GM12878 (cell line): Measurements from ENCODE around the gene IDH3G. TPM values are rescaled to one million over a fixed set of nuclear protein-coding genes. Genes with fewer than 3 reads are reported as not detected.

ENCODE experiments used
- ATAC-seq: fragments of 200-7000 bp; cut with Tn5 transposase; 3 replicates; pipeline ENCODE4 v1.9.1; 2020; ENCODE audit warnings: mild to moderate bottlenecking, moderate library complexity
- BruUV-seq: library from RNA; stranded (reverse); fragments of 400-500 nt; replicated peaks from 2 replicates; lab custom pipeline; 2021; lab: Mats Ljungman, UMichigan
- CTCF ChIA-PET: fragments of 300-600 bp; sonication (Branson Sonifier 250); formaldehyde crosslinking; extraction: SDS; loops from one replicate; lab custom pipeline; 2021; ENCODE audit warnings: inconsistent platforms; lab: Yijun Ruan, JAX
- POLR2A ChIA-PET: fragments of 350-600 bp; formaldehyde crosslinking; extraction: SDS; loops from one replicate; lab custom pipeline; 2021; ENCODE audit warnings: inconsistent platforms; lab: Charles Lee
- RAD21 ChIA-PET: fragments of 300-600 bp; sonication (Branson Sonifier 250); formaldehyde crosslinking; loops from one replicate; lab custom pipeline; 2023; ENCODE audit warnings: antibody characterized with exemption; ENCODE audit not compliant: unreplicated experiment; lab: Charles Lee
- SMC1A ChIA-PET: fragments of 300-600 bp; sonication (Branson Sonifier 250); formaldehyde crosslinking; loops from one replicate; lab custom pipeline; 2023; ENCODE audit not compliant: unreplicated experiment, uncharacterized antibody; lab: Charles Lee
- DNase-seq: peaks from one replicate; pipeline ENCODE4 v3.0.0-alpha.2; 2011; ENCODE audit warnings: low read depth, low spot score
- FAIRE-seq: peaks from 3 replicates; lab custom pipeline; 2011; peaks lifted over from hg19 to GRCh38; lab: Jason Lieb, UNC
- H2AFZ ChIP-seq: 2 replicates; pipeline ENCODE4 v1.6.0; 2011; ENCODE audit warnings: low read depth, low read length, control low read depth; ENCODE audit not compliant: control insufficient read depth
- H3K27ac ChIP-seq: 2 replicates; pipeline ENCODE4 v1.5.1; 2011; ENCODE audit warnings: control low read depth; ENCODE audit not compliant: control insufficient read depth, insufficient read depth
- H3K27me3 ChIP-seq, 2 experiments: replicated peaks in 1 of 2; 2 replicates each; pipeline versions ENCODE4 v1.6.0 to v1.6.1; 2011; ENCODE audit warnings: low read length in 1 of 2; ENCODE audit not compliant: control insufficient read depth in 2 of 2, insufficient read depth in 2 of 2
- H3K36me3 ChIP-seq, 2 experiments: 2 replicates each; pipeline ENCODE4 v1.5.1; 2011; ENCODE audit warnings: low read length in 1 of 2; ENCODE audit not compliant: control insufficient read depth in 2 of 2, insufficient read depth in 2 of 2
- H3K4me1 ChIP-seq: 2 replicates; pipeline ENCODE4 v1.6.1; 2011; ENCODE audit warnings: mild to moderate bottlenecking, low read length, moderate library complexity, mixed read lengths; ENCODE audit not compliant: control insufficient read depth, insufficient read depth
- H3K4me2 ChIP-seq: 2 replicates; pipeline ENCODE4 v1.6.0; 2011; ENCODE audit warnings: control low read depth; ENCODE audit not compliant: control insufficient read depth, insufficient read depth
- H3K4me3 ChIP-seq: fragments of 200-600 bp; sonication (generic); 2 replicates; pipeline ENCODE4 v1.5.1; 2016
- H3K79me2 ChIP-seq: 2 replicates; pipeline ENCODE4 v1.6.0; 2011; ENCODE audit warnings: low read length; ENCODE audit not compliant: control insufficient read depth, insufficient read depth
- H3K9ac ChIP-seq: 2 replicates; pipeline ENCODE4 v1.8.0; 2011; ENCODE audit warnings: low read length, control low read depth, mixed read lengths; ENCODE audit not compliant: control insufficient read depth, insufficient read depth
- H3K9me3 ChIP-seq: replicated peaks from 3 replicates; pipeline ENCODE4 v1.5.1; 2011; ENCODE audit warnings: mild to moderate bottlenecking, low read length; ENCODE audit not compliant: control insufficient read depth, insufficient read depth
- H4K20me1 ChIP-seq: 2 replicates; pipeline ENCODE4 v1.6.0; 2011; ENCODE audit not compliant: control insufficient read depth, insufficient read depth
- HCFC1 ChIP-seq: fragments of 150-350 bp; IDR thresholded peaks from 2 replicates; pipeline ENCODE4 v1.6.1; 2014; ENCODE audit warnings: low read length
- IKZF1 ChIP-seq: fragments of 450-650 bp; conservative IDR thresholded peaks from 2 replicates; pipeline ENCODE4 v1.6.1; 2017; ENCODE audit warnings: antibody characterized with exemption, mild to moderate bottlenecking
- MTA2 ChIP-seq: fragments of 450-650 bp; IDR thresholded peaks from 2 replicates; pipeline ENCODE4 v1.6.1; 2016; ENCODE audit warnings: low read depth, mild to moderate bottlenecking, moderate library complexity
- SREBF1 ChIP-seq: IDR thresholded peaks from 2 replicates; pipeline ENCODE4 v1.6.1; 2012; ENCODE audit warnings: mild to moderate bottlenecking, low read length
- TCF7 ChIP-seq: IDR thresholded peaks from 2 replicates; pipeline ENCODE4 v1.6.1; 2014; ENCODE audit warnings: antibody characterized with exemption, borderline replicate concordance
- YY1 ChIP-seq: IDR thresholded peaks from 2 replicates; pipeline ENCODE4 v1.6.1; 2011; ENCODE audit warnings: low read depth, mild to moderate bottlenecking, low read length
- WGBS: methylation state at CpG from one replicate; pipeline ENCODE4 v1.1.6; 2016; ENCODE audit warnings: low lambda C conversion rate; ENCODE audit not compliant: insufficient replicate concordance, insufficient coverage; ENCODE audit errors: missing lambda C conversion rate; 5-methylcytosine and 5-hydroxymethylcytosine counted together
- in situ Hi-C: fragments of 300-500 bp; cut with MboI; formaldehyde crosslinking; loops from 9 replicates; pipeline ENCODE4 v1.14.3; 2018; ENCODE audit warnings: mixed read lengths
- intact Hi-C: fragments of 100-400 bp; cut with micrococcal nuclease; formaldehyde crosslinking; loops from one replicate; pipeline ENCODE4 v1.14.2; 2022; ENCODE audit not compliant: unreplicated experiment
- polyA plus RNA-seq, 11 experiments: library from polyadenylated mRNA; depleted of rRNA in 4 of 11; unstranded in 6 of 11; stranded (reverse) in 5 of 11; fragments of >200 nt; fragmentation: Nextera tagmentation in 4 of 11; fragmentation: Illumina TruSeq in 1 of 11; extraction: Ambion mirVana in 4 of 11; extraction: Trizol in 1 of 11; gene quantifications; 1 replicate in 1 of 11; 2 replicates in 10 of 11; pipeline versions ENCODE4 v1.2.1 to v1.2.3, GENCODE V29; 2011 to 2016; ENCODE audit warnings: inconsistent platforms in 2 of 11, missing spikeins in 2 of 11, low read depth in 1 of 11
- total RNA-seq, 4 experiments: library from RNA; depleted of rRNA in 3 of 4; stranded (reverse); fragments of >200 nt in 3 of 4; fragmentation: Illumina TruSeq in 1 of 4; extraction: Trizol in 1 of 4; gene quantifications; 2 replicates each; pipeline versions ENCODE4 v1.2.1 to v1.2.3, GENCODE V29; 2013 to 2021
- TF ChIP-seq, protein P1 (sequence below): fragments of 450-650 bp; IDR thresholded peaks from 2 replicates; pipeline ENCODE4 v1.6.1; 2018; ENCODE audit warnings: borderline replicate concordance, mild to moderate bottlenecking; ENCODE audit not compliant: partially characterized antibody
- TF ChIP-seq, protein P2 (sequence below): fragments of 450-650 bp; formaldehyde crosslinking; IDR thresholded peaks from 2 replicates; pipeline ENCODE4 v1.4.0; 2020; ENCODE audit warnings: mild to moderate bottlenecking, moderate library complexity
- TF ChIP-seq, protein P3 (sequence below): IDR thresholded peaks from 2 replicates; pipeline ENCODE4 v1.6.1; 2011; ENCODE audit warnings: borderline replicate concordance, low read depth, mild to moderate bottlenecking, moderate library complexity, mixed read lengths, low read length; ENCODE audit not compliant: insufficient read depth; ENCODE audit errors: extremely low read length

The IDH3G gene
- total and polyA plus RNA-seq, 10 of the 15 experiments (the other 5 are each of a cell fraction or from before 2014, with no cell fraction given), result 26.3 to 102 (median 66.6) TPM

GRCh38 chrX:153746359-153746758 is 47.8 kb downstream of the IDH3G start:
- Histone ChIP-seq H3K36me3 (no peaks in the 10 kb centered on the region), H3K4me2 (no peak overlapping the region), H3K79me2 (no peaks in the 10 kb centered on the region), H3K27ac (no peak overlapping the region), H3K27me3 (no peaks in the 10 kb centered on the region; a peak in 1 of 4 replicates), H3K4me3 (no peak overlapping the region), H3K9ac (no peak overlapping the region), H4K20me1 (no peaks in the 10 kb centered on the region), H3K4me1 (no peaks in the 10 kb centered on the region), H2AFZ (no peak overlapping the region), H3K9me3 (no peaks in the 10 kb centered on the region)
- CTCF ChIA-PET, result no interaction called here
- intact Hi-C loops, result no loop called here
- POLR2A ChIA-PET, result interaction anchor here (0.6 kb wide), 1 partner anchor 215 kb away, joined by 4 read pairs; no protein-coding TSS in a partner anchor
- DNase-seq, result no peak
- RAD21 ChIA-PET, result no interaction called here
- 59% methylated on average over 3 of the region's 3 CpGs for WGBS
- TF ChIP-seq MTA2 (no peak), TCF7 (no peak), YY1 (no peak), SREBF1 (no peak), HCFC1 (no peak), IKZF1 (no peak)
- TF ChIP-seq, protein P1, sequence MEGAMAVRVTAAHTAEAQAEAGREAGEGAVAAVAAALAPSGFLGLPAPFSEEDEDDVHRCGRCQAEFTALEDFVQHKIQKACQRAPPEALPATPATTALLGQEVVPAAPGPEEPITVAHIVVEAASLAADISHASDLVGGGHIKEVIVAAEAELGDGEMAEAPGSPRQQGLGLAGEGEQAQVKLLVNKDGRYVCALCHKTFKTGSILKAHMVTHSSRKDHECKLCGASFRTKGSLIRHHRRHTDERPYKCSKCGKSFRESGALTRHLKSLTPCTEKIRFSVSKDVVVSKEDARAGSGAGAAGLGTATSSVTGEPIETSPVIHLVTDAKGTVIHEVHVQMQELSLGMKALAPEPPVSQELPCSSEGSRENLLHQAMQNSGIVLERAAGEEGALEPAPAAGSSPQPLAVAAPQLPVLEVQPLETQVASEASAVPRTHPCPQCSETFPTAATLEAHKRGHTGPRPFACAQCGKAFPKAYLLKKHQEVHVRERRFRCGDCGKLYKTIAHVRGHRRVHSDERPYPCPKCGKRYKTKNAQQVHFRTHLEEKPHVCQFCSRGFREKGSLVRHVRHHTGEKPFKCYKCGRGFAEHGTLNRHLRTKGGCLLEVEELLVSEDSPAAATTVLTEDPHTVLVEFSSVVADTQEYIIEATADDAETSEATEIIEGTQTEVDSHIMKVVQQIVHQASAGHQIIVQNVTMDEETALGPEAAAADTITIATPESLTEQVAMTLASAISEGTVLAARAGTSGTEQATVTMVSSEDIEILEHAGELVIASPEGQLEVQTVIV, result no peak
- TF ChIP-seq, protein P2, sequence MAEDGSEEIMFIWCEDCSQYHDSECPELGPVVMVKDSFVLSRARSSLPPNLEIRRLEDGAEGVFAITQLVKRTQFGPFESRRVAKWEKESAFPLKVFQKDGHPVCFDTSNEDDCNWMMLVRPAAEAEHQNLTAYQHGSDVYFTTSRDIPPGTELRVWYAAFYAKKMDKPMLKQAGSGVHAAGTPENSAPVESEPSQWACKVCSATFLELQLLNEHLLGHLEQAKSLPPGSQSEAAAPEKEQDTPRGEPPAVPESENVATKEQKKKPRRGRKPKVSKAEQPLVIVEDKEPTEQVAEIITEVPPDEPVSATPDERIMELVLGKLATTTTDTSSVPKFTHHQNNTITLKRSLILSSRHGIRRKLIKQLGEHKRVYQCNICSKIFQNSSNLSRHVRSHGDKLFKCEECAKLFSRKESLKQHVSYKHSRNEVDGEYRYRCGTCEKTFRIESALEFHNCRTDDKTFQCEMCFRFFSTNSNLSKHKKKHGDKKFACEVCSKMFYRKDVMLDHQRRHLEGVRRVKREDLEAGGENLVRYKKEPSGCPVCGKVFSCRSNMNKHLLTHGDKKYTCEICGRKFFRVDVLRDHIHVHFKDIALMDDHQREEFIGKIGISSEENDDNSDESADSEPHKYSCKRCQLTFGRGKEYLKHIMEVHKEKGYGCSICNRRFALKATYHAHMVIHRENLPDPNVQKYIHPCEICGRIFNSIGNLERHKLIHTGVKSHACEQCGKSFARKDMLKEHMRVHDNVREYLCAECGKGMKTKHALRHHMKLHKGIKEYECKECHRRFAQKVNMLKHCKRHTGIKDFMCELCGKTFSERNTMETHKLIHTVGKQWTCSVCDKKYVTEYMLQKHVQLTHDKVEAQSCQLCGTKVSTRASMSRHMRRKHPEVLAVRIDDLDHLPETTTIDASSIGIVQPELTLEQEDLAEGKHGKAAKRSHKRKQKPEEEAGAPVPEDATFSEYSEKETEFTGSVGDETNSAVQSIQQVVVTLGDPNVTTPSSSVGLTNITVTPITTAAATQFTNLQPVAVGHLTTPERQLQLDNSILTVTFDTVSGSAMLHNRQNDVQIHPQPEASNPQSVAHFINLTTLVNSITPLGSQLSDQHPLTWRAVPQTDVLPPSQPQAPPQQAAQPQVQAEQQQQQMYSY (CRISPR knock-in tag), result no peak
- TF ChIP-seq, protein P3, sequence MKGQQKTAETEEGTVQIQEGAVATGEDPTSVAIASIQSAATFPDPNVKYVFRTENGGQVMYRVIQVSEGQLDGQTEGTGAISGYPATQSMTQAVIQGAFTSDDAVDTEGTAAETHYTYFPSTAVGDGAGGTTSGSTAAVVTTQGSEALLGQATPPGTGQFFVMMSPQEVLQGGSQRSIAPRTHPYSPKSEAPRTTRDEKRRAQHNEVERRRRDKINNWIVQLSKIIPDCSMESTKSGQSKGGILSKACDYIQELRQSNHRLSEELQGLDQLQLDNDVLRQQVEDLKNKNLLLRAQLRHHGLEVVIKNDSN, result no peak
- no peak for ATAC-seq
- SMC1A ChIA-PET, result no interaction called here
- no TSS peak for BruUV-seq
- FAIRE-seq, result no peak
- in situ Hi-C loops, result no loop called here
